Sigmoid colon (tissue), 3 donors: ENCODE data around the gene CD248.

Source experiments
- CTCF ChIP-seq, 4 experiments: fragments of 450-650 bp in 3 of 4; fragments of 200-600 bp in 1 of 4; IDR thresholded peaks; one replicate each; pipeline ENCODE4 v1.5.1; 2016 to 2019; ENCODE audit warnings: antibody characterized with exemption in 4 of 4, mild to moderate bottlenecking in 3 of 4, moderate library complexity in 2 of 4
- POLR2A ChIP-seq, 2 donors: fragments of 450-650 bp; IDR thresholded peaks; one replicate each; pipeline ENCODE4 v1.6.1; 2016; ENCODE audit warnings: antibody characterized with exemption in 2 of 2, mild to moderate bottlenecking in 2 of 2, moderate library complexity in 2 of 2

- TF ChIP-seq CTCF (IDR thresholded peaks at IDR 0.05), result no peak
- TF ChIP-seq POLR2A (IDR thresholded peaks at IDR 0.05), result no peak
Observed at GRCh38 chr11:66341502-66342126, 24.8 kb upstream of the CD248 start.
